Keratinocyte (primary cell): ENCODE measurements around the gene NFYB.

Experiments
- CTCF ChIP-seq, 3 experiments: IDR thresholded peaks in 1 of 3; conservative IDR thresholded peaks in 1 of 3; optimal IDR thresholded peaks in 1 of 3; 2 replicates in 2 of 3; 3 replicates in 1 of 3; pipeline versions ENCODE3 to v1.5.1; 2011; ENCODE audit warnings: low read length in 3 of 3, mild to moderate bottlenecking in 3 of 3, moderate library complexity in 2 of 3, control low read depth in 1 of 3, inconsistent platforms in 1 of 3; ENCODE audit not compliant: insufficient read depth in 2 of 3; ENCODE audit errors: extremely low read depth in 1 of 3
- EZH2 ChIP-seq: IDR thresholded peaks from one replicate; pipeline ENCODE4 v1.6.1; 2012; ENCODE audit warnings: inconsistent platforms, mild to moderate bottlenecking, low read length, moderate library complexity

- no peak for TF ChIP-seq CTCF (optimal IDR thresholded peaks at IDR 0.05 in 1 of 3, IDR thresholded peaks at IDR 0.05 in 1 of 3, conservative IDR thresholded peaks at IDR 0.05 in 1 of 3; ENCODE audit: extremely low read depth in 1 of 3, insufficient read depth in 2 of 3, low read length in 3 of 3)
- no peak for TF ChIP-seq EZH2
Measured at GRCh38 chr12:104138797-104139152, 765 bp upstream of the NFYB start.
